Measurements from ENCODE around the gene TSPAN9.

The TSPAN9 gene

GRCh38 chr12:3078086-3078820 is 1.1 kb downstream of the TSPAN9 start:
- no peak for DNase-seq (ENCODE audit: low read depth in 3 of 3)

GRCh38 chr12:3081091-3081490 is 3.9 kb downstream of the TSPAN9 start:
- DNase-seq (ENCODE audit: low read depth in 3 of 3) = no peak

- no peak for DNase-seq (ENCODE audit: low read depth in 3 of 3)
Observed at GRCh38 chr12:3081886-3082285, 4.7 kb downstream of the TSPAN9 start.

GRCh38 chr12:3083241-3083920 is 6.2 kb downstream of the TSPAN9 start:
- DNase-seq (ENCODE audit: low read depth in 3 of 3) = no peak

- no peak for DNase-seq (ENCODE audit: low read depth in 3 of 3)
Observed at GRCh38 chr12:3083921-3084347, 6.8 kb downstream of the TSPAN9 start.

GRCh38 chr12:3084742-3085141 is 7.6 kb downstream of the TSPAN9 start:
- DNase-seq (ENCODE audit: low read depth in 3 of 3) = no peak

- no peak for DNase-seq (ENCODE audit: low read depth in 3 of 3)
Observed at GRCh38 chr12:3085341-3086139, 8.4 kb downstream of the TSPAN9 start.

GRCh38 chr12:3086211-3086610 is 9.0 kb downstream of the TSPAN9 start:
- no peak for DNase-seq (ENCODE audit: low read depth in 3 of 3)

GRCh38 chr12:3086729-3087323 is 9.6 kb downstream of the TSPAN9 start:
- no peak for DNase-seq (ENCODE audit: low read depth in 3 of 3)

- no peak for DNase-seq (ENCODE audit: low read depth in 3 of 3)
Observed at GRCh38 chr12:3087758-3088650, 10.8 kb downstream of the TSPAN9 start.

- no peak for DNase-seq (ENCODE audit: low read depth in 3 of 3)
Observed at GRCh38 chr12:3089588-3089987, 12.4 kb downstream of the TSPAN9 start.

GRCh38 chr12:3090240-3091037 is 13.3 kb downstream of the TSPAN9 start:
- no peak for DNase-seq (ENCODE audit: low read depth in 3 of 3)

- DNase-seq (ENCODE audit: low read depth in 3 of 3) = no peak
Observed at GRCh38 chr12:3091038-3091319, 13.8 kb downstream of the TSPAN9 start.

- no peak for DNase-seq (ENCODE audit: low read depth in 3 of 3)
Observed at GRCh38 chr12:3091382-3092241, 14.4 kb downstream of the TSPAN9 start.

GRCh38 chr12:3092764-3093163 is 15.6 kb downstream of the TSPAN9 start:
- DNase-seq (ENCODE audit: low read depth in 3 of 3) = no peak

GRCh38 chr12:3097186-3097804 is 20.1 kb downstream of the TSPAN9 start:
- DNase-seq (ENCODE audit: low read depth in 3 of 3) = no peak

- no peak for DNase-seq (ENCODE audit: low read depth in 3 of 3)
Observed at GRCh38 chr12:3097836-3098235, 20.7 kb downstream of the TSPAN9 start.

- no peak for DNase-seq (ENCODE audit: low read depth in 3 of 3)
Observed at GRCh38 chr12:3098436-3098835, 21.3 kb downstream of the TSPAN9 start.

- no peak for DNase-seq (ENCODE audit: low read depth in 3 of 3)
Observed at GRCh38 chr12:3099146-3099545, 22.0 kb downstream of the TSPAN9 start.

Data from stimulated activated CD4-positive, alpha-beta T cell treated with anti-CD3 and anti-CD28 coated beads, TNF-alpha, amount 100 ng/mL, for 48 hours (primary cell).